Stomach (tissue), 4 donors: ENCODE measurements around the gene CRISPLD2.
A peak's percentile ranks its signal among the peaks of the same experiment; 100 is the strongest.

Experiments used
- EP300 ChIP-seq: sonication (generic); formaldehyde crosslinking; IDR thresholded peaks from one replicate; pipeline ENCODE4 v1.6.1; 2017; ENCODE audit warnings: antibody characterized with exemption
- POLR2A ChIP-seq, 4 donors: fragments of 450-650 bp; IDR thresholded peaks; one replicate each; pipeline ENCODE4 v1.6.1; 2016; ENCODE audit warnings: antibody characterized with exemption in 4 of 4, control low read depth in 2 of 4, mild to moderate bottlenecking in 1 of 4, moderate library complexity in 1 of 4
- POLR2AphosphoS5 ChIP-seq, 3 donors: sonication (generic); formaldehyde crosslinking; IDR thresholded peaks; one replicate each; pipeline ENCODE4 v1.6.1; 2016; ENCODE audit warnings: antibody characterized with exemption in 3 of 3
- TF ChIP-seq, protein P1 (sequence below), 7 experiments: fragments of 450-650 bp in 4 of 7; fragments of 200-600 bp in 3 of 7; sonication (generic) in 3 of 7; IDR thresholded peaks; one replicate each; pipeline ENCODE4 v1.5.1; 2016 to 2019; ENCODE audit warnings: antibody characterized with exemption in 7 of 7, control low read depth in 2 of 7, mild to moderate bottlenecking in 1 of 7

DNA sequence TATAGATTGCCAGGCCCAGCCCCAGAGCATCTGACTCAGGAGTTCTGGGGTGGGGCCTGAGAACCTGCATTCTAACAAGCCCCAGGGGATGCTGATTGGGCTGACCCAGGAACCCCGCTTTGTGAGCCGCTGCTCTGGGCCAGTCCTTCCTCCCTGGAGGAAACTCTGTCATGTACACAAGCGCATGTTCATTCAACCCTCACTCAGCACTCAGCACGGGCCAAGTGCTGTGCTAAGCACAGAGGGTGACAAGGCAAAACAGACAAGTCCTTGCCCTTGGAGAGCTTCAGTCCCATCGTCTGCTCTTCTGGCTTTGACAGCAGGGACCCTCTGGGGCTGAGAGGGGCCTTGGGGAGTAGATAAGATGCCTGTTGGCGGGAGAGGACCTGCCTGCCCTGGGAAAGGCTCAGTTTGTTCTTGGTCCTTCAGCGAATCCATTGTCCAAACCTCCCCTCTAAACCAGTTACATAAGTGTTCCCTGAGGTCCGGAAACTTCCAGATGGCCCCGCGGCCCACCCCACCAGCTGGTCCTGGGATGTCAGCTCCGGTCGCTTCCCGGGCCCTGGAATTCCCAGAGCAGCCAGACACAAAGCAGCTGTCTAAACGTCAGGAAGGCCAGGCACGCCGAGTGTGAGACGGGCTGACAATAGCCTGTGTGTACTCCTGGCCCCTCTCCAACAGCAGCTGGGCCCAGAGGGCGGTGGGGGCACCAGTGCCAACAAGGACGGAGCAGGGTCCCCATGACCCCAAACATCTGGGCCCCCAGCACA lies 102.8 kb downstream of the CRISPLD2 start:
- TF ChIP-seq, protein P1, sequence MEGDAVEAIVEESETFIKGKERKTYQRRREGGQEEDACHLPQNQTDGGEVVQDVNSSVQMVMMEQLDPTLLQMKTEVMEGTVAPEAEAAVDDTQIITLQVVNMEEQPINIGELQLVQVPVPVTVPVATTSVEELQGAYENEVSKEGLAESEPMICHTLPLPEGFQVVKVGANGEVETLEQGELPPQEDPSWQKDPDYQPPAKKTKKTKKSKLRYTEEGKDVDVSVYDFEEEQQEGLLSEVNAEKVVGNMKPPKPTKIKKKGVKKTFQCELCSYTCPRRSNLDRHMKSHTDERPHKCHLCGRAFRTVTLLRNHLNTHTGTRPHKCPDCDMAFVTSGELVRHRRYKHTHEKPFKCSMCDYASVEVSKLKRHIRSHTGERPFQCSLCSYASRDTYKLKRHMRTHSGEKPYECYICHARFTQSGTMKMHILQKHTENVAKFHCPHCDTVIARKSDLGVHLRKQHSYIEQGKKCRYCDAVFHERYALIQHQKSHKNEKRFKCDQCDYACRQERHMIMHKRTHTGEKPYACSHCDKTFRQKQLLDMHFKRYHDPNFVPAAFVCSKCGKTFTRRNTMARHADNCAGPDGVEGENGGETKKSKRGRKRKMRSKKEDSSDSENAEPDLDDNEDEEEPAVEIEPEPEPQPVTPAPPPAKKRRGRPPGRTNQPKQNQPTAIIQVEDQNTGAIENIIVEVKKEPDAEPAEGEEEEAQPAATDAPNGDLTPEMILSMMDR (IDR thresholded peaks at IDR 0.05), result no peak
- no peak for TF ChIP-seq POLR2A (IDR thresholded peaks at IDR 0.05)
- TF ChIP-seq EP300, result no peak
- TF ChIP-seq POLR2AphosphoS5 (IDR thresholded peaks at IDR 0.05), result peak; percentile 28 to 64 (median 49)
